ENCODE measurements around the gene SUZ12.
A peak's percentile ranks its signal among the peaks of the same experiment; 100 is the strongest.
"Not testable (repeated sequence)": the region's sequence is repeated elsewhere in the genome, so short reads cannot be mapped to it uniquely, and the experiment has no call there.

The SUZ12 gene

GRCh38 chr17:31908386-31908785 lies 28.4 kb upstream of the SUZ12 start:
- H3F3A ChIP-seq (ENCODE audit: insufficient read depth, low read length), result no peaks in the 10 kb centered on the region
- no peak overlapping the region for H3K4me2 ChIP-seq (ENCODE audit: low read length)
- H3K4me3 ChIP-seq (ENCODE audit: low read depth, low read length, poor library complexity, severe bottlenecking), result no peak overlapping the region
- H3K27me3 ChIP-seq (ENCODE audit: insufficient read depth, low read length), result no peaks in the 10 kb centered on the region; the same call in 1 of the 2 replicates
- no peaks in the 10 kb centered on the region for H3K9me3 ChIP-seq (ENCODE audit: low read length)
- no peaks in the 10 kb centered on the region for H3K36me3 ChIP-seq (ENCODE audit: insufficient read depth, low read length)
- H3K79me2 ChIP-seq (ENCODE audit: insufficient read depth, low read length), result no peaks in the 10 kb centered on the region
- no peak overlapping the region for H2AFZ ChIP-seq (ENCODE audit: low read length)
- peaks cover 23% of the 10 kb centered on the region for H3K4me1 ChIP-seq (ENCODE audit: insufficient read depth, low read length, severe bottlenecking)
- no peak overlapping the region for H3K9ac ChIP-seq (ENCODE audit: low read length)
- no peaks in the 10 kb centered on the region for H3K9me2 ChIP-seq (ENCODE audit: low read depth, low read length)
- no peaks in the 10 kb centered on the region for H4K20me1 ChIP-seq (ENCODE audit: insufficient read depth, low read length)
- TF ChIP-seq EZH2 (IDR thresholded peaks at IDR 0.05; ENCODE audit: borderline replicate concordance, low read length) (no peak), CTCF (IDR thresholded peaks at IDR 0.05; ENCODE audit: low read length) (no peak)
- H3K27ac ChIP-seq (ENCODE audit: low read depth, low read length, poor library complexity, severe bottlenecking), result no peak overlapping the region

GRCh38 chr17:31912705-31913104 lies 24.1 kb upstream of the SUZ12 start:
- H2AFZ ChIP-seq (ENCODE audit: low read length), result not testable (repeated sequence)

GRCh38 chr17:31915456-31916100 lies 21.2 kb upstream of the SUZ12 start:
- Histone ChIP-seq H3K79me2 (ENCODE audit: insufficient read depth, low read length) (no peaks in the 10 kb centered on the region), H3K4me2 (ENCODE audit: low read length) (no peak overlapping the region), H3F3A (ENCODE audit: insufficient read depth, low read length) (no peaks in the 10 kb centered on the region), H3K9me3 (ENCODE audit: low read length) (no peaks in the 10 kb centered on the region), H3K9ac (ENCODE audit: low read length) (no peak overlapping the region), H2AFZ (ENCODE audit: low read length) (no peak overlapping the region), H3K27me3 (ENCODE audit: insufficient read depth, low read length) (no peaks in the 10 kb centered on the region; the same call in 1 of the 2 replicates), H3K9me2 (ENCODE audit: low read depth, low read length) (no peaks in the 10 kb centered on the region), H3K4me1 (ENCODE audit: insufficient read depth, low read length, severe bottlenecking) (peaks cover 18% of the 10 kb centered on the region), H3K36me3 (ENCODE audit: insufficient read depth, low read length) (no peaks in the 10 kb centered on the region), H4K20me1 (ENCODE audit: insufficient read depth, low read length) (no peaks in the 10 kb centered on the region), H3K4me3 (ENCODE audit: low read depth, low read length, poor library complexity, severe bottlenecking) (no peak overlapping the region), H3K27ac (ENCODE audit: low read depth, low read length, poor library complexity, severe bottlenecking) (no peak overlapping the region)
- no peak for TF ChIP-seq CTCF (IDR thresholded peaks at IDR 0.05; ENCODE audit: low read length)
- TF ChIP-seq EZH2 (IDR thresholded peaks at IDR 0.05; ENCODE audit: borderline replicate concordance, low read length), result no peak

More at GRCh38 chr17:31912705-31913104, 24.1 kb upstream of the SUZ12 start:
- H3K27me3 ChIP-seq (ENCODE audit: insufficient read depth, low read length); H4K20me1 ChIP-seq (ENCODE audit: insufficient read depth, low read length); H3K27ac ChIP-seq (ENCODE audit: low read depth, low read length, poor library complexity, severe bottlenecking); H3K9me2 ChIP-seq (ENCODE audit: low read depth, low read length); H3K79me2 ChIP-seq (ENCODE audit: insufficient read depth, low read length); H3K9me3 ChIP-seq (ENCODE audit: low read length); H3K36me3 ChIP-seq (ENCODE audit: insufficient read depth, low read length); H3K9ac ChIP-seq (ENCODE audit: low read length); H3K4me3 ChIP-seq (ENCODE audit: low read depth, low read length, poor library complexity, severe bottlenecking); H3F3A ChIP-seq (ENCODE audit: insufficient read depth, low read length): not testable (repeated sequence)
- 0 out of 2 replicates have a peak, but pooled peaks have one; percentile 26 for TF ChIP-seq CTCF (IDR thresholded peaks at IDR 0.05; ENCODE audit: low read length)
- peaks cover 21% of the 10 kb centered on the region for H3K4me1 ChIP-seq (ENCODE audit: insufficient read depth, low read length, severe bottlenecking)
- H3K4me2 ChIP-seq (ENCODE audit: low read length), result peak overlapping the region; percentile 45
